Measurements from ENCODE around the gene CNOT2.

CNOT2 gene

GRCh38 chr12:70307868-70308267 lies 64.6 kb downstream of the CNOT2 start:
- TF ChIP-seq MYC (IDR thresholded peaks at IDR 0.05; ENCODE audit: low read depth, low read length) (no peak), MAX (IDR thresholded peaks at IDR 0.05; ENCODE audit: low read depth, low read length) (no peak), CTCF (IDR thresholded peaks at IDR 0.05; ENCODE audit: low read depth, low read length) (no peak), POLR2A (IDR thresholded peaks at IDR 0.05; ENCODE audit: extremely low read depth, insufficient read length) (no peak)
- no peak for DNase-seq (ENCODE audit: low read depth)
- H3K4me3 ChIP-seq (ENCODE audit: low read depth, low read length), result no peak overlapping the region

- no peak for DNase-seq (ENCODE audit: low read depth)
- no peak overlapping the region for H3K4me3 ChIP-seq (ENCODE audit: low read depth, low read length)
- TF ChIP-seq POLR2A (IDR thresholded peaks at IDR 0.05; ENCODE audit: extremely low read depth, insufficient read length) (no peak), MYC (IDR thresholded peaks at IDR 0.05; ENCODE audit: low read depth, low read length) (no peak), MAX (IDR thresholded peaks at IDR 0.05; ENCODE audit: low read depth, low read length) (no peak), CTCF (IDR thresholded peaks at IDR 0.05; ENCODE audit: low read depth, low read length) (no peak)
These were observed 66.1 kb downstream of the CNOT2 start for GRCh38 chr12:70309348-70309747.

GRCh38 chr12:70314145-70314544 lies 70.9 kb downstream of the CNOT2 start:
- no peak for DNase-seq (ENCODE audit: low read depth)
- H3K4me3 ChIP-seq (ENCODE audit: low read depth, low read length), result no peak overlapping the region
- TF ChIP-seq MYC (IDR thresholded peaks at IDR 0.05; ENCODE audit: low read depth, low read length) (no peak), MAX (IDR thresholded peaks at IDR 0.05; ENCODE audit: low read depth, low read length) (no peak)

- DNase-seq (ENCODE audit: low read depth), result peak; percentile 56
- no peak for TF ChIP-seq MAX (IDR thresholded peaks at IDR 0.05; ENCODE audit: low read depth, low read length)
- TF ChIP-seq MYC (IDR thresholded peaks at IDR 0.05; ENCODE audit: low read depth, low read length), result no peak
- TF ChIP-seq POLR2A (IDR thresholded peaks at IDR 0.05; ENCODE audit: extremely low read depth, insufficient read length), result no peak
- TF ChIP-seq CTCF (IDR thresholded peaks at IDR 0.05; ENCODE audit: low read depth, low read length), result no peak
- H3K4me3 ChIP-seq (ENCODE audit: low read depth, low read length), result no peak overlapping the region
These were observed 74.5 kb downstream of the CNOT2 start for GRCh38 chr12:70317781-70318180.

- no peak for TF ChIP-seq MAX (IDR thresholded peaks at IDR 0.05; ENCODE audit: low read depth, low read length)
- TF ChIP-seq POLR2A (IDR thresholded peaks at IDR 0.05; ENCODE audit: extremely low read depth, insufficient read length), result no peak
- TF ChIP-seq CTCF (IDR thresholded peaks at IDR 0.05; ENCODE audit: low read depth, low read length), result no peak
- TF ChIP-seq MYC (IDR thresholded peaks at IDR 0.05; ENCODE audit: low read depth, low read length), result no peak
- DNase-seq (ENCODE audit: low read depth), result no peak
- no peak overlapping the region for H3K4me3 ChIP-seq (ENCODE audit: low read depth, low read length)
These were observed 76.4 kb downstream of the CNOT2 start for GRCh38 chr12:70319605-70320004.

GRCh38 chr12:70321191-70321590 lies 78.0 kb downstream of the CNOT2 start:
- DNase-seq (ENCODE audit: low read depth), result no peak
- no peak for TF ChIP-seq CTCF (IDR thresholded peaks at IDR 0.05; ENCODE audit: low read depth, low read length)
- TF ChIP-seq MAX (IDR thresholded peaks at IDR 0.05; ENCODE audit: low read depth, low read length), result no peak
- TF ChIP-seq MYC (IDR thresholded peaks at IDR 0.05; ENCODE audit: low read depth, low read length), result no peak
- TF ChIP-seq POLR2A (IDR thresholded peaks at IDR 0.05; ENCODE audit: extremely low read depth, insufficient read length), result no peak
- H3K4me3 ChIP-seq (ENCODE audit: low read depth, low read length), result no peak overlapping the region
